ENCODE data around the gene TTC3.

The TTC3 gene

GRCh38 chr21:37226041-37226920 lies 153.2 kb downstream of the TTC3 start:
- DNase-seq (ENCODE audit: low read depth), result no peak

- no peak for DNase-seq (ENCODE audit: low read depth)
Measured at GRCh38 chr21:37227071-37228002, 154.3 kb downstream of the TTC3 start.

- DNase-seq (ENCODE audit: low read depth), result no peak
Measured at GRCh38 chr21:37228003-37228400, 154.9 kb downstream of the TTC3 start.

GRCh38 chr21:37230632-37231248 lies 157.7 kb downstream of the TTC3 start:
- DNase-seq (ENCODE audit: low read depth), result no peak

GRCh38 chr21:37231249-37231645 lies 158.2 kb downstream of the TTC3 start:
- DNase-seq (ENCODE audit: low read depth), result no peak

GRCh38 chr21:37231671-37232070 lies 158.6 kb downstream of the TTC3 start:
- no peak for DNase-seq (ENCODE audit: low read depth)

- no peak for DNase-seq (ENCODE audit: low read depth)
Measured at GRCh38 chr21:37232274-37233018, 159.4 kb downstream of the TTC3 start.

GRCh38 chr21:37233551-37234146 lies 160.6 kb downstream of the TTC3 start:
- no peak for DNase-seq (ENCODE audit: low read depth)

GRCh38 chr21:37237346-37237745 lies 164.3 kb downstream of the TTC3 start:
- no peak for DNase-seq (ENCODE audit: low read depth)

- no peak for DNase-seq (ENCODE audit: low read depth)
Measured at GRCh38 chr21:37237764-37238163, 164.7 kb downstream of the TTC3 start.

- no peak for DNase-seq (ENCODE audit: low read depth)
Measured at GRCh38 chr21:37240978-37241377, 167.9 kb downstream of the TTC3 start.

GRCh38 chr21:37241426-37241825 lies 168.4 kb downstream of the TTC3 start:
- DNase-seq (ENCODE audit: low read depth), result no peak

- no peak for DNase-seq (ENCODE audit: low read depth)
Measured at GRCh38 chr21:37243961-37244360, 170.9 kb downstream of the TTC3 start.

GRCh38 chr21:37244501-37245095 lies 171.5 kb downstream of the TTC3 start:
- DNase-seq (ENCODE audit: low read depth), result no peak

- DNase-seq (ENCODE audit: low read depth), result no peak
Measured at GRCh38 chr21:37245151-37245550, 172.1 kb downstream of the TTC3 start.

GRCh38 chr21:37248298-37248697 lies 175.2 kb downstream of the TTC3 start:
- DNase-seq (ENCODE audit: low read depth), result no peak

GRCh38 chr21:37249112-37249904 lies 176.3 kb downstream of the TTC3 start:
- DNase-seq (ENCODE audit: low read depth), result no peak

- DNase-seq (ENCODE audit: low read depth), result no peak
Measured at GRCh38 chr21:37251294-37251634, 178.2 kb downstream of the TTC3 start.
